CD14-positive monocyte (primary cell): ENCODE results near the gene IL7R. TPM values are rescaled to one million over a fixed set of nuclear protein-coding genes. Genes with fewer than 3 reads are reported as not detected.

Experiments
- DNase-seq, 3 donors: peaks; one replicate each; pipeline ENCODE4 v3.0.0-alpha.2; 2011 to 2022
- H2AFZ ChIP-seq: 2 replicates; pipeline ENCODE4 v1.6.0; 2012; ENCODE audit warnings: mild to moderate bottlenecking, low read depth, low read length, inconsistent platforms; ENCODE audit not compliant: insufficient read depth, poor library complexity, severe bottlenecking
- H3K27ac ChIP-seq, 2 donors: 1 replicate in 1 of 2; 2 replicates in 1 of 2; pipeline ENCODE4 v1.5.1; 2012 to 2013; ENCODE audit warnings: low read length in 2 of 2, control low read depth in 1 of 2, inconsistent platforms in 1 of 2, low read depth in 1 of 2, mild to moderate bottlenecking in 1 of 2
- H3K27me3 ChIP-seq, 2 donors: one replicate each; pipeline versions ENCODE4 v1.6.0 to v1.6.1; 2011 to 2013; ENCODE audit warnings: low read length in 2 of 2; ENCODE audit not compliant: control insufficient read depth in 2 of 2, insufficient read depth in 2 of 2
- H3K36me3 ChIP-seq, 2 donors: replicated peaks in 1 of 2; 1 replicate in 1 of 2; 2 replicates in 1 of 2; pipeline versions ENCODE4 v1.5.1 to v1.6.1; 2012 to 2013; ENCODE audit warnings: low read length in 2 of 2, control low read depth in 1 of 2, inconsistent platforms in 1 of 2, mild to moderate bottlenecking in 1 of 2; ENCODE audit not compliant: insufficient read depth in 2 of 2, control insufficient read depth in 1 of 2
- H3K4me1 ChIP-seq, 2 donors: 1 replicate in 1 of 2; 2 replicates in 1 of 2; pipeline versions ENCODE4 v1.5.1 to v1.6.1; 2012 to 2013; ENCODE audit warnings: low read length in 2 of 2, control low read depth in 1 of 2, inconsistent platforms in 1 of 2, mild to moderate bottlenecking in 1 of 2, moderate library complexity in 1 of 2; ENCODE audit not compliant: insufficient read depth in 2 of 2, control insufficient read depth in 1 of 2
- H3K4me2 ChIP-seq: replicated peaks from 2 replicates; pipeline ENCODE3; 2012; ENCODE audit warnings: low read length, moderate library complexity, mild to moderate bottlenecking; ENCODE audit not compliant: poor library complexity, severe bottlenecking; ENCODE audit errors: extremely low read depth
- H3K4me3 ChIP-seq, 3 experiments: fragments of 200-600 bp in 1 of 3; sonication (generic) in 1 of 3; replicated peaks in 1 of 3; 1 replicate in 2 of 3; 2 replicates in 1 of 3; pipeline ENCODE4 v1.5.1; 2011 to 2013; ENCODE audit warnings: low read length in 3 of 3, mild to moderate bottlenecking in 3 of 3, control low read depth in 2 of 3, low read depth in 2 of 3, inconsistent platforms in 1 of 3, moderate library complexity in 1 of 3
- H3K79me2 ChIP-seq: 2 replicates; pipeline ENCODE4 v1.6.0; 2012; ENCODE audit warnings: mild to moderate bottlenecking, control low read depth, inconsistent platforms, low read length, moderate library complexity; ENCODE audit not compliant: insufficient read depth
- H3K9ac ChIP-seq: 2 replicates; pipeline ENCODE4 v1.6.0; 2017; ENCODE audit warnings: low read length, mild to moderate bottlenecking; ENCODE audit not compliant: insufficient read depth, poor library complexity, severe bottlenecking
- H3K9me3 ChIP-seq, 2 donors: replicated peaks in 1 of 2; 1 replicate in 1 of 2; 2 replicates in 1 of 2; pipeline versions ENCODE4 v1.5.1 to v1.6.1; 2012 to 2013; ENCODE audit warnings: low read length in 2 of 2, control low read depth in 1 of 2; ENCODE audit not compliant: control insufficient read depth in 1 of 2, insufficient read depth in 1 of 2
- H4K20me1 ChIP-seq: 2 replicates; pipeline ENCODE4 v1.6.0; 2012; ENCODE audit warnings: mild to moderate bottlenecking, low read length, control low read depth, moderate library complexity; ENCODE audit not compliant: insufficient read depth
- H3K27ac Mint-ChIP-seq, 7 donors: one replicate each; pipeline ENCODE4 v1.8.0; 2020; ENCODE audit warnings: mild to moderate bottlenecking in 7 of 7, mixed read lengths in 7 of 7, moderate library complexity in 6 of 7, inconsistent platforms in 2 of 7
- H3K27me3 Mint-ChIP-seq, 3 donors: one replicate each; pipeline ENCODE4 v1.8.0; 2021 to 2022; ENCODE audit warnings: low read depth in 3 of 3, mild to moderate bottlenecking in 3 of 3, mixed read lengths in 3 of 3, moderate library complexity in 3 of 3, inconsistent platforms in 1 of 3
- H3K36me3 Mint-ChIP-seq, 2 donors: one replicate each; pipeline ENCODE4 v1.8.0; 2020; ENCODE audit warnings: mixed read lengths in 2 of 2, inconsistent platforms in 1 of 2, mild to moderate bottlenecking in 1 of 2
- H3K4me1 Mint-ChIP-seq: one replicate; pipeline ENCODE4 v1.8.0; 2020; ENCODE audit warnings: mild to moderate bottlenecking, mixed read lengths
- H3K4me3 Mint-ChIP-seq, 2 donors: one replicate each; pipeline ENCODE4 v1.8.0; 2020; ENCODE audit warnings: mild to moderate bottlenecking in 2 of 2, mixed read lengths in 2 of 2, moderate library complexity in 1 of 2
- H3K9me3 Mint-ChIP-seq, 7 donors: one replicate each; pipeline ENCODE4 v1.8.0; 2020 to 2022; ENCODE audit warnings: mixed read lengths in 7 of 7, mild to moderate bottlenecking in 6 of 7, moderate library complexity in 6 of 7, inconsistent platforms in 2 of 7
- WGBS: methylation state at CpG from one replicate; pipeline ENCODE4 v1.1.5; 2013; ENCODE audit warnings: missing lambda C conversion rate; ENCODE audit not compliant: insufficient coverage; 5-methylcytosine and 5-hydroxymethylcytosine counted together
- intact Hi-C, 2 donors: fragments of 100-400 bp; cut with micrococcal nuclease; formaldehyde crosslinking; loops; one replicate each; pipeline versions ENCODE4 v1.15.0 to v1.15.1; 2023
- polyA plus RNA-seq, 3 donors: library from polyadenylated mRNA; depleted of rRNA in 1 of 3; unstranded in 2 of 3; stranded (reverse) in 1 of 3; fragments of 300-500 nt in 2 of 3; fragments of >200 nt in 1 of 3; fragmentation: Illumina TruSeq in 2 of 3; gene quantifications; 1 replicate in 2 of 3; 2 replicates in 1 of 3; pipeline ENCODE4 v1.2.3, GENCODE V29; 2012 to 2021
- TF ChIP-seq, protein P1 (sequence below): fragments of 200-600 bp; IDR thresholded peaks from one replicate; pipeline ENCODE4 v1.8.0; 2022; ENCODE audit warnings: antibody characterized with exemption, mild to moderate bottlenecking

Gene IL7R
- polyA plus RNA-seq, 3 donors, result 0.12 to 1.9 (median 1.1) TPM

DNA sequence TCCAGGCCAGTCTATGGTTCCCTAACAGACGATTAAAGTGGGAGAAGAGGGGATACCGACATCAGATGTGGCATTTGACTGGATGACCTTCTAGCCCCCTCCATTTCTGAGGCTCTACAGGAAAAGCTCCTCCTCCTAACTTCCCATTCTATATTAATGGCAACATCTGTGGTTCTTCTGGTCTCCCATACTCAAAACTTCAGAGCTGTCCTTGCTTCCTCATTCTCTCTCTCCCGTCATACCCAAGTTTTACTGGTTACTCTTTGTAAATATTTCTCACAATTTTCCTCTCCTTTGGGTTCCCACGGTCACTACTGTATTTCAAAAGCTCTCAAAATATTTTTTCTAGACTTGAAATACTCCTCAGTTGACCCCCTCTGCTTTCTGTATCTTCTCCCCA is 36.0 kb upstream of the IL7R start:
- Histone ChIP-seq H3K27ac (no peak overlapping the region), H3K4me2 (no peak overlapping the region), H3K4me1 (peaks cover 6 to 9% of the 10 kb centered on the region in 2 donors), H3K36me3 (no peaks in the 10 kb centered on the region), H3K9ac (no peak overlapping the region), H3K79me2 (no peaks in the 10 kb centered on the region), H3K9me3 (no peaks in the 10 kb centered on the region), H2AFZ (no peak overlapping the region), H3K4me3 (no peak overlapping the region), H4K20me1 (no peaks in the 10 kb centered on the region), H3K27me3 (no peaks in the 10 kb centered on the region)
- intact Hi-C loops, result no loop called here
- TF ChIP-seq, protein P1, sequence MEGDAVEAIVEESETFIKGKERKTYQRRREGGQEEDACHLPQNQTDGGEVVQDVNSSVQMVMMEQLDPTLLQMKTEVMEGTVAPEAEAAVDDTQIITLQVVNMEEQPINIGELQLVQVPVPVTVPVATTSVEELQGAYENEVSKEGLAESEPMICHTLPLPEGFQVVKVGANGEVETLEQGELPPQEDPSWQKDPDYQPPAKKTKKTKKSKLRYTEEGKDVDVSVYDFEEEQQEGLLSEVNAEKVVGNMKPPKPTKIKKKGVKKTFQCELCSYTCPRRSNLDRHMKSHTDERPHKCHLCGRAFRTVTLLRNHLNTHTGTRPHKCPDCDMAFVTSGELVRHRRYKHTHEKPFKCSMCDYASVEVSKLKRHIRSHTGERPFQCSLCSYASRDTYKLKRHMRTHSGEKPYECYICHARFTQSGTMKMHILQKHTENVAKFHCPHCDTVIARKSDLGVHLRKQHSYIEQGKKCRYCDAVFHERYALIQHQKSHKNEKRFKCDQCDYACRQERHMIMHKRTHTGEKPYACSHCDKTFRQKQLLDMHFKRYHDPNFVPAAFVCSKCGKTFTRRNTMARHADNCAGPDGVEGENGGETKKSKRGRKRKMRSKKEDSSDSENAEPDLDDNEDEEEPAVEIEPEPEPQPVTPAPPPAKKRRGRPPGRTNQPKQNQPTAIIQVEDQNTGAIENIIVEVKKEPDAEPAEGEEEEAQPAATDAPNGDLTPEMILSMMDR, result no peak
- H3K4me1 Mint-ChIP-seq, result peaks cover 12% of the 10 kb centered on the region
- peaks cover 0 to 2% (median 0%) of the 10 kb centered on the region in 7 donors for H3K9me3 Mint-ChIP-seq
- WGBS, result 6% methylated on average over 2 of the region's 4 CpGs
- H3K36me3 Mint-ChIP-seq, result no peaks in the 10 kb centered on the region
- H3K4me3 Mint-ChIP-seq, result no peak overlapping the region
- H3K27ac Mint-ChIP-seq, result peak overlapping the region in 1 of 7 donors; percentile 73
- peak in 2 of 3 donors; percentile 8 to 16 for DNase-seq
- H3K27me3 Mint-ChIP-seq, result peaks cover 0 to 1% (median 0%) of the 10 kb centered on the region in 3 donors

DNA sequence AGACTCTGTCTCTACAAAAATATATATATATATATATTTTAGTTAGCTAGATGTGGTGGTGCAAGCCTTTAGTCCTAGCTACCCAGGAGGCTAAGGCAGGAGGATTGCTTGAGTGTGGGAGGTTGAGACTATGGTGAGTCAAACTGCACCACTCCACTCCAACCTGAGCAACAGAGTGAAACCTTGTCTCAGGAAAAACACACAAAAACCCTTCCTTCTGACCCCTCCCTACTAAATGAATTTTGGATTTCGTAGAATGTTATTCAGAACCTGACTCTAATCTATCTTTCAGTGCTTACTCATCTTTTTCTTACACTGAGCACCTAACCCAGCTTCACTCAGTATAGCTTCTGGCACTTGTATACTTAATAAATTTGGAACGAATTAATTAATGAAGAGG is 35.2 kb upstream of the IL7R start:
- H3K9me3 Mint-ChIP-seq, result peaks cover 0 to 2% (median 0%) of the 10 kb centered on the region in 7 donors
- H3K4me2 ChIP-seq, result no peak overlapping the region
- H3K36me3 Mint-ChIP-seq, result no peaks in the 10 kb centered on the region
- no peaks in the 10 kb centered on the region for H3K36me3 ChIP-seq
- H3K27me3 Mint-ChIP-seq, result peaks cover 0 to 2% (median 1%) of the 10 kb centered on the region in 3 donors
- H3K9me3 ChIP-seq, result no peaks in the 10 kb centered on the region
- H3K79me2 ChIP-seq, result no peaks in the 10 kb centered on the region
- no peak overlapping the region for H3K27ac ChIP-seq
- no peak overlapping the region for H3K4me3 ChIP-seq
- no peak overlapping the region for H3K9ac ChIP-seq
- H3K27ac Mint-ChIP-seq, result no peak overlapping the region
- WGBS, result no CpG with 5 or more reads among the region's 2 CpGs
- intact Hi-C loops, result no loop called here
- H3K4me1 Mint-ChIP-seq, result peaks cover 12% of the 10 kb centered on the region
- peaks cover 6 to 9% of the 10 kb centered on the region in 2 donors for H3K4me1 ChIP-seq
- no peaks in the 10 kb centered on the region for H4K20me1 ChIP-seq
- no peaks in the 10 kb centered on the region for H3K27me3 ChIP-seq
- TF ChIP-seq, protein P1, result no peak
- H3K4me3 Mint-ChIP-seq, result no peak overlapping the region
- no peak overlapping the region for H2AFZ ChIP-seq
- no peak for DNase-seq
